SK-N-SH treated with all-trans-retinoic acid at 6 μM for 48 hours (cell line): Measurements from ENCODE around the gene SIK3.

Experiments used
- ATAC-seq: fragments of 200-7000 bp; cut with Tn5 transposase; 3 replicates; pipeline ENCODE4 v1.9.1; 2020; ENCODE audit warnings: mild to moderate bottlenecking, moderate library complexity
- ARNTL ChIP-seq: fragments of 450-650 bp; formaldehyde crosslinking; IDR thresholded peaks from 2 replicates; pipeline ENCODE4 v1.5.0; 2020; ENCODE audit warnings: low read depth, mild to moderate bottlenecking, moderate library complexity, borderline replicate concordance
- BACH2 ChIP-seq: fragments of 250-450 bp; sonication (Bioruptor Pico); IDR thresholded peaks from 2 replicates; pipeline ENCODE4 v1.9.0; 2021; ENCODE audit warnings: mild to moderate bottlenecking, borderline replicate concordance
- CREB5 ChIP-seq: fragments of 250-450 bp; sonication (Bioruptor Pico); IDR thresholded peaks from 2 replicates; pipeline ENCODE4 v1.5.1; 2020; ENCODE audit warnings: low read depth, mild to moderate bottlenecking, moderate library complexity
- CSDC2 ChIP-seq: fragments of 250-450 bp; sonication (Bioruptor Pico); IDR thresholded peaks from 2 replicates; pipeline ENCODE4 v1.5.0; 2020; ENCODE audit warnings: mild to moderate bottlenecking, moderate library complexity
- CSRNP3 ChIP-seq: fragments of 250-450 bp; sonication (Bioruptor Pico); IDR thresholded peaks from 2 replicates; pipeline ENCODE4 v1.5.1; 2021; ENCODE audit warnings: mild to moderate bottlenecking, moderate library complexity
- GLIS3 ChIP-seq: fragments of 250-450 bp; sonication (Bioruptor Pico); IDR thresholded peaks from 2 replicates; pipeline ENCODE4 v1.5.0; 2020; ENCODE audit warnings: mild to moderate bottlenecking, moderate library complexity
- ISL1 ChIP-seq: fragments of 250-450 bp; sonication (Bioruptor Pico); IDR thresholded peaks from 2 replicates; pipeline ENCODE4 v2.1.2; 2022; ENCODE audit warnings: mild to moderate bottlenecking, moderate library complexity
- OSR1 ChIP-seq: fragments of 250-450 bp; sonication (Bioruptor Pico); IDR thresholded peaks from 2 replicates; pipeline ENCODE4 v1.8.0; 2022; ENCODE audit warnings: moderate library complexity, mild to moderate bottlenecking, inconsistent platforms
- POU6F1 ChIP-seq: fragments of 250-450 bp; sonication (Bioruptor Pico); IDR thresholded peaks from 2 replicates; pipeline ENCODE4 v1.8.0; 2021; ENCODE audit warnings: low read depth, mild to moderate bottlenecking, moderate library complexity, borderline replicate concordance
- PPARA ChIP-seq: fragments of 250-450 bp; sonication (Bioruptor Pico); IDR thresholded peaks from 2 replicates; pipeline ENCODE4 v1.5.0; 2020; ENCODE audit warnings: mild to moderate bottlenecking, borderline replicate concordance
- RARB ChIP-seq: fragments of 250-450 bp; sonication (Bioruptor Pico); IDR thresholded peaks from 2 replicates; pipeline ENCODE4 v1.8.0; 2021; ENCODE audit warnings: mild to moderate bottlenecking, moderate library complexity
- SNAI2 ChIP-seq: fragments of 250-450 bp; sonication (Bioruptor Pico); IDR thresholded peaks from 2 replicates; pipeline ENCODE4 v1.5.0; 2020; ENCODE audit warnings: mild to moderate bottlenecking, moderate library complexity
- TCF4 ChIP-seq: fragments of 250-450 bp; sonication (Bioruptor Pico); IDR thresholded peaks from 2 replicates; pipeline ENCODE4 v1.8.0; 2021; ENCODE audit warnings: mild to moderate bottlenecking, moderate library complexity, borderline replicate concordance
- TOX ChIP-seq: fragments of 250-450 bp; sonication (Bioruptor Pico); IDR thresholded peaks from 2 replicates; pipeline ENCODE4 v1.8.0; 2021; ENCODE audit warnings: mild to moderate bottlenecking, moderate library complexity, borderline replicate concordance
- TSHZ2 ChIP-seq: fragments of 250-450 bp; sonication (Bioruptor Pico); IDR thresholded peaks from 2 replicates; pipeline ENCODE4 v1.5.0; 2020; ENCODE audit warnings: mild to moderate bottlenecking, moderate library complexity
- ZC3H10 ChIP-seq: fragments of 250-450 bp; sonication (Bioruptor Pico); IDR thresholded peaks from 2 replicates; pipeline ENCODE4 v1.5.1; 2021; ENCODE audit warnings: mild to moderate bottlenecking, moderate library complexity
- ZFP3 ChIP-seq: fragments of 250-450 bp; sonication (Bioruptor Pico); IDR thresholded peaks from 2 replicates; pipeline ENCODE4 v1.5.0; 2020; ENCODE audit warnings: mild to moderate bottlenecking, moderate library complexity
- ZNF565 ChIP-seq: fragments of 450-650 bp; formaldehyde crosslinking; conservative IDR thresholded peaks from 2 replicates; pipeline ENCODE4 v1.5.0; 2020; ENCODE audit warnings: low read depth, mild to moderate bottlenecking, moderate library complexity
- ZNF8 ChIP-seq: fragments of 450-650 bp; formaldehyde crosslinking; IDR thresholded peaks from 2 replicates; pipeline ENCODE4 v1.5.0; 2020; ENCODE audit warnings: mild to moderate bottlenecking, moderate library complexity

The SIK3 gene

GRCh38 chr11:116901964-116902688, 196.1 kb downstream of the SIK3 start:
- no peak for TF ChIP-seq GLIS3
- TF ChIP-seq ZFP3, result no peak
- no peak for TF ChIP-seq SNAI2 (CRISPR knock-in tag)
- TF ChIP-seq ZNF8 (CRISPR knock-in tag), result no peak
- no peak for TF ChIP-seq OSR1 (CRISPR knock-in tag)
- TF ChIP-seq ISL1, result no peak
- TF ChIP-seq TCF4, result no peak
- no peak for ATAC-seq

GRCh38 chr11:116901211-116901610, 197.0 kb downstream of the SIK3 start:
- no peak for ATAC-seq
- TF ChIP-seq OSR1 (CRISPR knock-in tag), result no peak
- no peak for TF ChIP-seq BACH2 (CRISPR knock-in tag)
- TF ChIP-seq RARB, result no peak
- no peak for TF ChIP-seq CSDC2 (CRISPR knock-in tag)
- no peak for TF ChIP-seq CSRNP3 (CRISPR knock-in tag)
- no peak for TF ChIP-seq ZNF565 (CRISPR knock-in tag)
- TF ChIP-seq SNAI2 (CRISPR knock-in tag), result no peak

GRCh38 chr11:116896211-116896610, 202.0 kb downstream of the SIK3 start:
- TF ChIP-seq CREB5 (CRISPR knock-in tag) (no peak), ZC3H10 (no peak), BACH2 (CRISPR knock-in tag) (no peak), ZNF8 (CRISPR knock-in tag) (no peak), RARB (no peak), PPARA (no peak), TSHZ2 (no peak), TCF4 (no peak), OSR1 (CRISPR knock-in tag) (no peak), ARNTL (CRISPR knock-in tag) (no peak), ZNF565 (CRISPR knock-in tag) (no peak)
- no peak for ATAC-seq

GRCh38 chr11:116895048-116895757, 203.0 kb downstream of the SIK3 start:
- TF ChIP-seq TOX, result no peak
- TF ChIP-seq BACH2 (CRISPR knock-in tag), result no peak
- no peak for TF ChIP-seq POU6F1 (CRISPR knock-in tag)
- no peak for TF ChIP-seq ZNF565 (CRISPR knock-in tag)
- no peak for TF ChIP-seq CSRNP3 (CRISPR knock-in tag)
- TF ChIP-seq GLIS3, result no peak
- no peak for TF ChIP-seq SNAI2 (CRISPR knock-in tag)
- no peak for TF ChIP-seq ZC3H10
- TF ChIP-seq TSHZ2, result no peak
- no peak for TF ChIP-seq ISL1
- ATAC-seq, result peak; percentile 56; the same call in 2 of the 3 replicates
